Tibial artery (tissue), 4 donors: ENCODE data around the gene KRT33B.

Source experiments
- DNase-seq, 2 donors: peaks; one replicate each; pipeline ENCODE4 v3.0.0-alpha.2; 2019
- H3K27ac ChIP-seq, 2 donors: fragments of 200-600 bp; sonication (generic) in 1 of 2; 1 replicate in 1 of 2; 2 replicates in 1 of 2; pipeline ENCODE4 v1.5.1; 2018 to 2019; ENCODE audit warnings: mild to moderate bottlenecking in 1 of 2
- H3K27me3 ChIP-seq, 2 donors: fragments of 200-600 bp; sonication (generic) in 1 of 2; one replicate each; pipeline versions ENCODE4 v1.5.1 to v1.6.0; 2016 to 2019
- H3K36me3 ChIP-seq, 3 donors: fragments of 200-600 bp; sonication (generic) in 2 of 3; one replicate each; pipeline ENCODE4 v1.5.1; 2016 to 2019; ENCODE audit warnings: mild to moderate bottlenecking in 2 of 3
- H3K4me1 ChIP-seq, 4 donors: fragments of 200-600 bp; sonication (generic) in 2 of 4; 1 replicate in 3 of 4; 2 replicates in 1 of 4; pipeline ENCODE4 v1.5.1; 2016 to 2019
- H3K4me3 ChIP-seq, 2 donors: fragments of 200-600 bp; sonication (generic) in 1 of 2; 1 replicate in 1 of 2; 2 replicates in 1 of 2; pipeline ENCODE4 v1.5.1; 2018 to 2019; ENCODE audit warnings: mild to moderate bottlenecking in 2 of 2
- H3K9me3 ChIP-seq, 3 donors: fragments of 200-600 bp; sonication (generic) in 1 of 3; one replicate each; pipeline ENCODE4 v1.5.1; 2016 to 2019
- CTCF ChIP-seq, 2 experiments: fragments of 200-600 bp in 1 of 2; fragments of 450-650 bp in 1 of 2; IDR thresholded peaks; one replicate each; pipeline ENCODE4 v1.5.1; 2017 to 2019; ENCODE audit warnings: antibody characterized with exemption in 2 of 2, mild to moderate bottlenecking in 1 of 2, moderate library complexity in 1 of 2
- intact Hi-C: fragments of 100-400 bp; cut with DNase I; formaldehyde crosslinking; loops from one replicate; pipeline ENCODE4 v1.15.0; 2023; ENCODE audit warnings: low total_unique reads

The KRT33B gene

GRCh38 chr17:41340934-41341861, 28.4 kb downstream of the KRT33B start:
- H3K36me3 ChIP-seq: no peaks in the 10 kb centered on the region
- no peak for DNase-seq
- no peak overlapping the region for H3K27ac ChIP-seq
- no peak overlapping the region for H3K4me3 ChIP-seq
- no peaks in the 10 kb centered on the region for H3K9me3 ChIP-seq
- H3K4me1 ChIP-seq: peaks cover 0 to 4% (median 0%) of the 10 kb centered on the region in 4 donors
- no peaks in the 10 kb centered on the region for H3K27me3 ChIP-seq
- intact Hi-C loops: no loop called here
- no peak for TF ChIP-seq CTCF (IDR thresholded peaks at IDR 0.05)

- peaks cover 0 to 4% (median 0%) of the 10 kb centered on the region in 4 donors for H3K4me1 ChIP-seq
- no peaks in the 10 kb centered on the region for H3K36me3 ChIP-seq
- TF ChIP-seq CTCF (IDR thresholded peaks at IDR 0.05): no peak
- H3K27me3 ChIP-seq: no peaks in the 10 kb centered on the region
- H3K27ac ChIP-seq: no peak overlapping the region
- no peak for DNase-seq
- H3K4me3 ChIP-seq: no peak overlapping the region
- H3K9me3 ChIP-seq: no peaks in the 10 kb centered on the region
- intact Hi-C loops: no loop called here
Measured at GRCh38 chr17:41340494-41340893, 29.1 kb downstream of the KRT33B start.

- no peak for DNase-seq
- H3K27me3 ChIP-seq: peaks cover 0 to 8% of the 10 kb centered on the region in 2 donors
- intact Hi-C loops: no loop called here
- TF ChIP-seq CTCF (IDR thresholded peaks at IDR 0.05): no peak
- no peak overlapping the region for H3K27ac ChIP-seq
- no peak overlapping the region for H3K4me3 ChIP-seq
- H3K9me3 ChIP-seq: no peaks in the 10 kb centered on the region
- peaks cover 0 to 10% (median 0%) of the 10 kb centered on the region in 4 donors for H3K4me1 ChIP-seq
- no peaks in the 10 kb centered on the region for H3K36me3 ChIP-seq
Measured at GRCh38 chr17:41339571-41340172, 29.9 kb downstream of the KRT33B start.

GRCh38 chr17:41338961-41339485, 30.6 kb downstream of the KRT33B start:
- TF ChIP-seq CTCF (IDR thresholded peaks at IDR 0.05): no peak
- no peak for DNase-seq
- H3K27me3 ChIP-seq: peaks cover 0 to 8% of the 10 kb centered on the region in 2 donors
- intact Hi-C loops: no loop called here
- H3K27ac ChIP-seq: no peak overlapping the region
- H3K9me3 ChIP-seq: no peaks in the 10 kb centered on the region
- no peak overlapping the region for H3K4me3 ChIP-seq
- H3K36me3 ChIP-seq: no peaks in the 10 kb centered on the region
- peaks cover 0 to 12% (median 0%) of the 10 kb centered on the region in 4 donors for H3K4me1 ChIP-seq

- Histone ChIP-seq H3K4me3 (no peak overlapping the region), H3K9me3 (no peaks in the 10 kb centered on the region), H3K4me1 (peaks cover 0 to 12% (median 0%) of the 10 kb centered on the region in 4 donors), H3K27ac (no peak overlapping the region), H3K27me3 (peaks cover 0 to 23% of the 10 kb centered on the region in 2 donors), H3K36me3 (no peaks in the 10 kb centered on the region)
- DNase-seq: no peak
- TF ChIP-seq CTCF (IDR thresholded peaks at IDR 0.05): no peak
- intact Hi-C loops: no loop called here
Measured at GRCh38 chr17:41335747-41336146, 33.9 kb downstream of the KRT33B start.
